GM23248 (cell line): ENCODE results near the gene FAXDC2.

ENCODE experiments used
- EZH2 ChIP-seq: fragments of 200-600 bp; sonication (generic); IDR thresholded peaks from 2 replicates; pipeline ENCODE4 v1.6.1; 2018; ENCODE audit warnings: antibody characterized with exemption, mild to moderate bottlenecking; ENCODE audit not compliant: insufficient read depth, poor library complexity, severe bottlenecking
- EZH2phosphoT487 ChIP-seq: fragments of 200-600 bp; sonication (generic); IDR thresholded peaks from 2 replicates; pipeline ENCODE4 v1.6.1; 2018; ENCODE audit warnings: antibody characterized with exemption, moderate library complexity, mild to moderate bottlenecking, low read depth; ENCODE audit not compliant: insufficient read depth

DNA sequence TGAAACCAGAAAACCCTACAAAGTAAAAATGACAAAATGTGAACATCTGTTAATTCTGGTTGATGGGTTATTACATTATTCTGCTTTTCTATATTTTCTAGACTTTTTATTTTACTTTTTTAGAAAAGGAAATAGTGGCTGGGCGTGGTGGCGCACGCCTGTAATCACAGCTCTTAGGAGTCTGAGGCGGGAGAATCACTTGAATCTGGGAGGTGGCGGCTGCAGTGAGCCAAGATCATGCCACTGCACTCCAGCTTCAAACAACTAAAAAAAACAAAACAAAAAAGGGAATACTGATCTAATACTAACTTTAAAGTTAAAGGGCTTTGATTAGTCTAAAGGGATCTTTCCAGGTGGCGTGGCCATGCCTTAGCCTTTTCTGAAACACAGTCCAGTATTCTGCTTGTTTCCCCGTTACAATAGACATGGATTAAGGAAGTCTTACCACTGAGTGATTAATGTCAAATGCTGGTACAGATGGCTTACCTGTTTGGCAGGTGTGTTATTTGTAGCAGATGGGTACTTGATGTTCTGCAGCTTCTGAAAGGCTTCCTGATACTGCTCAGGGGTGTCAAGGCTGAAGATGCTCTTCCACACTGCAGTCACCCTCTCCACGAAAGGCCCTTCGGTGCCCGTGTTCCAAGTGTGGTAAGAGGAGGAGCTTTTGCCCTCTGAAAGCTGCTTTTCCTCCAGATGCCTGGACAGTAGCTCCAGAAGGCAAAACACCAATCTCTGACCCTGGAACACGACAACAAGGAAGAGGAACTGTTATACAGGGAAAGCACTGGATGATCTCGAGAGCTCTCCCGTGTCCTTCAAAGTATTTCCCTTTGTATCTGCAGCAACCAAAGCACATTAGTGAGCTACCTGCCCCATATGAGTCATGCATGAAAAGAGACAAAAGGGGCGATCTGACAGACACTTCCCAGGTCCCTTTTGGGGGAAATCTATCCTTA lies 45.5 kb upstream of the FAXDC2 start:
- TF ChIP-seq EZH2 = no peak
- no peak for TF ChIP-seq EZH2phosphoT487
